HL-60 (cell line): ENCODE results near the gene GATD1.

Experiments used
- DNase-seq, 2 experiments: peaks; one replicate each; pipeline ENCODE4 v3.0.0-alpha.2; 2010 to 2020; ENCODE audit warnings: low read depth in 1 of 2, low spot score in 1 of 2
- H3K27ac ChIP-seq: fragments of 250-450 bp; sonication (Bioruptor Pico); replicated peaks from 2 replicates; pipeline ENCODE4 v1.5.1; 2020; ENCODE audit warnings: mild to moderate bottlenecking, moderate library complexity
- H3K27me3 ChIP-seq: fragments of 250-450 bp; sonication (Bioruptor Pico); 2 replicates; pipeline ENCODE4 v1.5.1; 2021; ENCODE audit warnings: mild to moderate bottlenecking, moderate library complexity; ENCODE audit not compliant: insufficient read depth, poor library complexity, severe bottlenecking
- H3K4me3 ChIP-seq: replicated peaks from 2 replicates; pipeline ENCODE4 v1.5.1; 2011; ENCODE audit warnings: mild to moderate bottlenecking, control low read depth, low read length; ENCODE audit not compliant: insufficient read depth
- CTCF ChIP-seq: IDR thresholded peaks from one replicate; pipeline ENCODE4 v1.5.1; 2011; ENCODE audit warnings: low read length, control low read depth, inconsistent platforms; ENCODE audit not compliant: insufficient read depth
- GABPA ChIP-seq: IDR thresholded peaks from 2 replicates; pipeline ENCODE4 v1.6.1; 2012; ENCODE audit warnings: low read depth
- POLR2AphosphoS5 ChIP-seq: IDR thresholded peaks from 2 replicates; pipeline ENCODE4 v1.6.1; 2012; ENCODE audit warnings: low read depth
- REST ChIP-seq: IDR thresholded peaks from 2 replicates; pipeline ENCODE4 v1.6.1; 2012; ENCODE audit warnings: low read depth; ENCODE audit not compliant: insufficient replicate concordance
- SPI1 ChIP-seq: IDR thresholded peaks from 2 replicates; pipeline ENCODE4 v1.6.1; 2012; ENCODE audit warnings: low read depth, mild to moderate bottlenecking, borderline replicate concordance

GATD1 gene

GRCh38 chr11:792535-792821 is 15.2 kb upstream of the GATD1 start:
- H3K27ac ChIP-seq, result no peak overlapping the region
- no peak for DNase-seq
- H3K4me3 ChIP-seq, result no peak overlapping the region
- peaks cover 6% of the 10 kb centered on the region for H3K27me3 ChIP-seq
- TF ChIP-seq REST, result no peak
- TF ChIP-seq GABPA, result no peak
- TF ChIP-seq POLR2AphosphoS5, result no peak
- no peak for TF ChIP-seq SPI1
- no peak for TF ChIP-seq CTCF

GRCh38 chr11:791658-792534 is 14.6 kb upstream of the GATD1 start:
- no peak for TF ChIP-seq REST
- TF ChIP-seq CTCF, result no peak
- TF ChIP-seq SPI1, result no peak
- no peak for TF ChIP-seq GABPA
- TF ChIP-seq POLR2AphosphoS5, result no peak
- no peak for DNase-seq
- Histone ChIP-seq H3K4me3 (no peak overlapping the region), H3K27ac (no peak overlapping the region), H3K27me3 (peaks cover 6% of the 10 kb centered on the region)

- no peak overlapping the region for H3K27ac ChIP-seq
- H3K4me3 ChIP-seq, result no peak overlapping the region
- no peak for DNase-seq
- peaks cover 6% of the 10 kb centered on the region for H3K27me3 ChIP-seq
- no peak for TF ChIP-seq GABPA
- TF ChIP-seq SPI1, result no peak
- no peak for TF ChIP-seq REST
These were observed 13.7 kb upstream of the GATD1 start for GRCh38 chr11:790721-791564.
